D341Med (cell line): ENCODE measurements around the gene FAF1.

Experiments
- DNase-seq: peaks from one replicate; pipeline ENCODE4 v3.0.0; 2012; ENCODE audit warnings: low spot score

The FAF1 gene

DNA sequence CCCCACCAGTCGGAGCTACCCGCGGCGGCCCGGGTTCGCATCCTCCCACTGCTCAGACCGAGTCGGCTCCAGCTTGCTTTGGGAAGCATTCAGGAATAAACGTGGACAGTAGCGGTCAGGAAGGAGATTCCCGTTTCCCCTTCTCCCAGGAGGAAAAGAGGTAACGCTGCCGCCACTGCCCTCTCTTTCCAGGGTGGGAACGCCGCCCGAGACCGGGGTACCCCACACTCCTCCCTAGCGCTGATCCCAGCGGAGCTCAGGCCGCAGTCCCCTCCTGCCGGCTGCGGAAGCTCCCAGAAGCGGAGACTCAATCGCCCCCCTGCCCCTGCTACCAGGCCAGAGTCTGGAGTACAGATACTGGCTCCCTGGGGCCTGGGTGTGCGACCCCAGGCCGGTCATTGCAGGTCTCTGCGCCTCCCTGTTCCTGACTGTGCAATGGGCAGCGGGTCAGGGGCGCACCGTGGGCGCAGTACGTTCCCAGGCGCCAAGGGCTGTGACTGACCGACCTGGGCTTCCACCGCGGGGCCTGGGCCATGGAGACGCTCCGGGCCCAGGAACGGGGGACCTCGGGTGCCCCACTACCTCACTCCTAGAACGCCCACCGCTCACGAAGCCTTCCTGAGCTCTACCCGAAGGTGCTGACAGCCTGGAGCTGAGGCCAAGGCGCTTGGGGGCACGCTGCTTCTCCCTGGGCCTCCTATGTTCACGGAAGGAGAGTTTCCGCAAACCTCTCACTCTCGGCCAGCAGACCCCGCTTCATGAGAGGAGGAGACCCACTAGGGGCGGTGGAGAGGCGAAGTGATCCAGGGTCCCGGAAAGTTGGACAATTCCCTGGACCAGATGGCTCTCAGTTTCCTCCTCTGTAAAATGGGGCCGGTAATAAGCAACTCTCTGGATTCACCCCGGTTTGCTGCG lies 544.6 kb downstream of the FAF1 start:
- DNase-seq = no peak

DNA sequence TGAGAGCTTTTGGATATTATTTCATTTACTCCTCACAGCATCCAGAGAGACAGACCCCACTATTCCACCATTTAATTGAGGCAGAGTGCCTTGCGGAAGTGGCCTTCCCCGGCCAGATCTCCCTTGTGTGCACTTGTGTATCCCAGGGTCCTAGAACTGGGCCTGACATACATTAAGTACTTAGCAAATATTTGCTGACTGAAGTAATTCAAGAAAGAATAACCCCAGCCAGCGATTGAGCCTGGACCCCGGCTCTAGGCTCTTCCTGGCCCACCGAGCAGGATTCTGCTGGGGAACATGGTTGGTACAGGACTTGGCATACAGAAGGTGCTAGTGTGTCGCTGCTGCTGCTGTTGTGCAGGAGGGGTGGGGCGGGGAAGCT lies 545.2 kb downstream of the FAF1 start:
- DNase-seq = no peak

DNA sequence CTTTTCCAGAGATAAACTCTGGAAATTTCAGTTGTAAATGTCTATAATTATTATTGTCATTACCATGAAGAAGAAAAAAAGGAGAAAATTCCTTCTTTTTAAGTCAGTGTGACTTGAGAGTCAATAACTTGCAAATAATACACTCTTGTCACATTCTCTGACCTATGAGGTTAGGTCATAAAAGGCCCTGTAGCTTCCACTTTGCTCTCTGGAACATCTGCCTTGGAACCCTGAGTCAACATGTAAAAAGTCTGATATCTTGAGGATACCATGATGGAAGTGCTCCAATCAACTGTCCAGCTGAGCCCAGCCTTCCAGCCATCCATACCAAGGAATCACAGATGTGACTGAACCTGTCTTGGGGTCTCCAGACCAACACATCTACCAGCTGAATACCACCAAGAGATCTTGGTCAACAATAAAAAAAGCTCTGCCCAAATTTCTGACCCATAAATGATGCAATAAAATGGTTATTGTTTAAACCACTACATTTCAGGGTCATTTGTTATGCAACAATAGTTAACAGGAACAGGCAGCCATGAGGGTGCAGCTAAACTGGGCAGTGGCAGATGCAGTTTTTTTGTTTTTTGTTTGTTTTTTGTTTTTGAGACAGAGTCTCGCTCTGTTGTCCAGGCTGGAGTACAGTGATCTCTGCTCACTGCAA lies 547.1 kb downstream of the FAF1 start:
- no peak for DNase-seq

DNA sequence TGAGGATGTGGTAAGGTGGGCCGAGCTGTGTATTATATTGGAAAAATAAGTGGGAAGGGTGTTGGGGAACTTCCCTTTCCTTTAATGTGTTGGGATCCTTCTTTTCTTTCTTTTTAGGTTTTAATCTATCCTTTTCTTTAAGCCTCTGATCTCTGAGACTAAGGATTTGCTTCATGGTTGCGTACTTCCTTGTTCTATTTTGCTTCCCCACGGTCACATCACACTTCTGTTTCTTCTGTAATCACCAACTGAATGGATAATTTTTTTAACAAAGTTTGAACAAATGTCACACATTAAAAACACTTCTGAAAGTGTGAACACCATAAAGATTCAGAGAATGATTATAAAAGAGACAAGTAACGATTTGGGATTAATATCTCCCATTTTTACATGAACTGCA lies 554.3 kb downstream of the FAF1 start:
- DNase-seq = no peak

DNA sequence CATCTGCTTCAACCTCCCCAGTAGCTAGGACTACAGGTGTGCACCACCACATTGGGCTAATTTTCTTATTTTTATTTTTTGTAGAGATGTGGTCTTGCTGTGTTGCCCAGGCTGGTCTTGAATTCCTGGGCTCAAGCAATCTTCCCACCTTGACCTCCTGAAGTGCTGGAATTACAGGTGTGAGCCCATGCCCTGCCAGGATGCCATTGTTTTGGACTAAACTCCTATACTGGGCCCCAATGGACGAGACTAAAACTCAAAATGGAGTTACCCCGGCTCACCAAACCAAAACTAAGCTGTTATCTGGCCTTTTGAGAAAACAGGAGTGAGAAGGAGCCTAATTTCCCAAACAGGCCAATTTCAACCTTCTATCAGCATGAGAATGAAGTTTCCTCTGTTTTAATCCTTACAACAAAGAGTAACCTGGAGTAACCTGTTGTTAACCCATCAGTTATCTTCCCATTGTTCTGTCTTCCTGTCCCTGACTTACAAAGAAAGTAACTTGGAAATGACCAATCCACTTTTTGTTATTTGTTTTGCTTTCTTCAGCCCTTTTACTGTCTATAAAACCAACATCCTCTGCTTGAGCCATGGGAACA lies 566.4 kb downstream of the FAF1 start:
- DNase-seq = no peak
